ENCODE data around the gene ENOX1. TPM values are rescaled to one million over a fixed set of nuclear protein-coding genes. Genes with fewer than 3 reads are reported as not detected.

Gene ENOX1
- total and polyA plus RNA-seq, 9 of the 15 experiments (the other 6 are each of a cell fraction or from before 2014, with no cell fraction given), result not detected

GRCh38 chr13:43579321-43579720, 207.5 kb downstream of the ENOX1 start:
- no peaks in the 10 kb centered on the region for H3K79me2 ChIP-seq (ENCODE audit: control insufficient read depth, insufficient read depth, low read length)
- H3K9me3 ChIP-seq (replicated peaks; ENCODE audit: control insufficient read depth, insufficient read depth, low read depth, low read length), result no peaks in the 10 kb centered on the region
- no peaks in the 10 kb centered on the region for H3K9me1 ChIP-seq (ENCODE audit: control insufficient read depth, insufficient read depth, low read length)
- FAIRE-seq (no peak), DNase-seq (ENCODE audit: extremely low read depth in 1 of 4, low spot score in 3 of 4) (no peak), ATAC-seq (no peak)
- CTCF ChIA-PET (ENCODE audit: low intra/inter-chr PET ratio), result no interaction called here
- no peaks in the 10 kb centered on the region for H3K36me3 ChIP-seq (ENCODE audit: control insufficient read depth, insufficient read depth, low read length)
- no peaks in the 10 kb centered on the region for H4K20me1 ChIP-seq (replicated peaks; ENCODE audit: control insufficient read depth, insufficient read depth, low read length)
- POLR2A ChIA-PET, result interaction anchor here (0.7 kb wide), 1 partner anchor 38 kb away, joined by 4 read pairs; no protein-coding TSS in a partner anchor
- H3K4me3 ChIP-seq, result no peak overlapping the region
- H3K27me3 ChIP-seq (ENCODE audit: control insufficient read depth in 2 of 2, insufficient read depth in 2 of 2, low read length in 2 of 2), result no peaks in the 10 kb centered on the region
- in situ Hi-C loops (cut with MboI) (no loop called here), intact Hi-C loops (cut with micrococcal nuclease) (no loop called here)
- H3K4me2 ChIP-seq (ENCODE audit: insufficient read depth, low read length), result no peak overlapping the region
- H3K27ac ChIP-seq (ENCODE audit: extremely low read depth, low read depth, low read length), result no peak overlapping the region
- BruUV-seq (replicated peaks), result no TSS peak
- H3K4me1 ChIP-seq (replicated peaks in 1 of 2; ENCODE audit: control insufficient read depth in 2 of 2, insufficient read depth in 2 of 2, low read length in 2 of 2), result no peaks in the 10 kb centered on the region
- H2AFZ ChIP-seq (ENCODE audit: low read depth, low read length), result no peak overlapping the region
- no peak overlapping the region for H3K9ac ChIP-seq (ENCODE audit: insufficient read depth in 1 of 2, low read depth in 2 of 2, low read length in 2 of 2)
- TF ChIP-seq ZNF133 (CRISPR knock-in tag; IDR thresholded peaks at IDR 0.05) (no peak), CEBPZ (IDR thresholded peaks at IDR 0.05; ENCODE audit: borderline replicate concordance, low read depth, low read length) (no peak), PPARD (CRISPR knock-in tag; IDR thresholded peaks at IDR 0.05) (no peak), CBX5 (IDR thresholded peaks at IDR 0.05; ENCODE audit: borderline replicate concordance, low read depth) (no peak), ARHGAP35 (IDR thresholded peaks at IDR 0.05; ENCODE audit: partially characterized antibody) (no peak), ZNF639 (CRISPR knock-in tag; conservative IDR thresholded peaks at IDR 0.05 in 1 of 2, IDR thresholded peaks at IDR 0.05 in 1 of 2) (no peak), EHMT2 (IDR thresholded peaks at IDR 0.05) (no peak), TAF9B (IDR thresholded peaks at IDR 0.05; ENCODE audit: partially characterized antibody) (no peak), GATAD2A (IDR thresholded peaks at IDR 0.05) (no peak), CCNT2 (IDR thresholded peaks at IDR 0.05; ENCODE audit: borderline replicate concordance, extremely low read depth, insufficient read length, low read depth, low read length) (no peak), ZBTB7A (IDR thresholded peaks at IDR 0.05; ENCODE audit: borderline replicate concordance, control insufficient read depth, low read depth, low read length) (no peak), TFE3 (CRISPR knock-in tag; IDR thresholded peaks at IDR 0.05) (no peak), ZNF121 (CRISPR knock-in tag; conservative IDR thresholded peaks at IDR 0.05) (no peak), CBFB (CRISPR knock-in tag; IDR thresholded peaks at IDR 0.05) (no peak), PHB (CRISPR knock-in tag; IDR thresholded peaks at IDR 0.05) (no peak), EGR1 (conservative IDR thresholded peaks at IDR 0.05) (no peak), CREB5 (CRISPR knock-in tag; IDR thresholded peaks at IDR 0.05) (no peak)
